Activated CD4-positive, alpha-beta T cell treated with anti-CD3 and anti-CD28 coated beads, Interleukin-2, Interleukin-6, amounts not matched to agents 100 ng/mL and 50 ng/mL, durations not matched to agents 16 hours and 8 hours (primary cell): Measurements from ENCODE around the gene NCAM2.
A peak's percentile ranks its signal among the peaks of the same experiment; 100 is the strongest.
"Not testable (repeated sequence)": the region's sequence is repeated elsewhere in the genome, so short reads cannot be mapped to it uniquely, and the experiment has no call there.

Experiments used
- DNase-seq: peaks from one replicate; pipeline ENCODE4 v3.0.0-alpha.2; 2020

The NCAM2 gene

GRCh38 chr21:21111309-21111920 is 113.2 kb downstream of the NCAM2 start:
- no peak for DNase-seq

GRCh38 chr21:21114461-21114860 is 116.3 kb downstream of the NCAM2 start:
- no peak for DNase-seq

GRCh38 chr21:21119091-21119490 is 120.9 kb downstream of the NCAM2 start:
- no peak for DNase-seq

GRCh38 chr21:21122680-21123079 is 124.5 kb downstream of the NCAM2 start:
- DNase-seq, result no peak

- no peak for DNase-seq
Measured at GRCh38 chr21:21132390-21132789, 134.2 kb downstream of the NCAM2 start.

- DNase-seq, result no peak
Measured at GRCh38 chr21:21137986-21138385, 139.8 kb downstream of the NCAM2 start.

- no peak for DNase-seq
Measured at GRCh38 chr21:21146587-21147373, 148.6 kb downstream of the NCAM2 start.

- DNase-seq, result no peak
Measured at GRCh38 chr21:21147374-21147745, 149.2 kb downstream of the NCAM2 start.

GRCh38 chr21:21148009-21148408 is 149.8 kb downstream of the NCAM2 start:
- no peak for DNase-seq

- no peak for DNase-seq
Measured at GRCh38 chr21:21148514-21148913, 150.3 kb downstream of the NCAM2 start.

GRCh38 chr21:21149445-21149844 is 151.2 kb downstream of the NCAM2 start:
- not testable (repeated sequence) for DNase-seq

GRCh38 chr21:21151231-21151630 is 153.0 kb downstream of the NCAM2 start:
- DNase-seq, result no peak

- DNase-seq, result no peak
Measured at GRCh38 chr21:21156397-21156796, 158.2 kb downstream of the NCAM2 start.

- no peak for DNase-seq
Measured at GRCh38 chr21:21156957-21157356, 158.7 kb downstream of the NCAM2 start.

GRCh38 chr21:21158376-21158918 is 160.2 kb downstream of the NCAM2 start:
- no peak for DNase-seq

- no peak for DNase-seq
Measured at GRCh38 chr21:21159253-21159899, 161.2 kb downstream of the NCAM2 start.

- DNase-seq, result no peak
Measured at GRCh38 chr21:21162786-21163185, 164.6 kb downstream of the NCAM2 start.

- DNase-seq, result peak; percentile 50
Measured at GRCh38 chr21:21163904-21164303, 165.7 kb downstream of the NCAM2 start.

- DNase-seq, result no peak
Measured at GRCh38 chr21:21165063-21165645, 166.9 kb downstream of the NCAM2 start.

GRCh38 chr21:21174676-21175075 is 176.5 kb downstream of the NCAM2 start:
- no peak for DNase-seq

GRCh38 chr21:21175798-21176334 is 177.7 kb downstream of the NCAM2 start:
- no peak for DNase-seq

GRCh38 chr21:21177353-21177986 is 179.3 kb downstream of the NCAM2 start:
- no peak for DNase-seq
